Coronary artery (tissue), 2 donors: ENCODE data around the gene COPS9.

Source experiments
- DNase-seq: peaks from one replicate; pipeline ENCODE4 v3.0.0-alpha.2; 2017; ENCODE audit warnings: low spot score
- H3K27ac ChIP-seq, 2 donors: fragments of 200-600 bp; sonication (generic); one replicate each; pipeline ENCODE4 v1.5.1; 2016 to 2019
- H3K4me3 ChIP-seq: fragments of 200-600 bp; sonication (generic); 2 replicates; pipeline ENCODE4 v1.5.1; 2016; ENCODE audit warnings: mild to moderate bottlenecking, moderate library complexity
- TF ChIP-seq, protein P1 (sequence below): fragments of 200-600 bp; sonication (generic); IDR thresholded peaks from one replicate; pipeline ENCODE4 v1.5.1; 2019; ENCODE audit warnings: antibody characterized with exemption

The COPS9 gene

DNA sequence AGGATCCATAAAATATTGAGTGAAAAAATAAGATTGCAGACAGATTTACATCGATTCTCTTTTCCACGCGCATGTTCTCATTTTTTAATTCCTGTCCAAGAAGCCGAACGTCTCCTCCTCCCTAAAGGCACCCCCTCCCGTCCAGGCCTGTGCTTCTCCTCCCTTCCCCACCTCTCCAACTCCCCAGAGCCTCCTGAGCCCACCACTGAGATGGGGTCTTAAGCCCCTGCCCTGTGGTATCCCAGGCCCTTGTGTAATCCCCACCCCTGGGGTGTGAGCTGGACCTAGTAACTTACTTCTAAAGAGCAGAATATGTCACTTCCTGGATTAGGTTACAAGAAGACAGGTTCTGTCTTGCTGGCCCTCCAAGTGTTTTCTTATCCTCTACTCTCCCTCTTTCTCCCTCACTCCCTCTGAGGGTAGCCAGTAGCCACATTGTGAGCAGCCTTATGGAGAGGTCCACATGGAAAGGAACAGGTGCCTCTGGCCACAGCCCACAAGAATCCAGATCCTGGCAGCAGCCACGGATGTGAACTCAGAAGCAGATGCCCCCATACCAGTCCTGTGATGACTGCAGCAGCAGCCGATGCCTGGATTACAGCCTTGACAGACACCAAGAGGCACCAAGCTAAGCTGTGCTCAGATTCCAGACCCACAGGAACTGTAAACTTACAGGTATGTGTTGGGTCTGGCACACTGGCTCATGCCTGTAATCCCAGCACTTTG, 44.0 kb upstream of the COPS9 start:
- DNase-seq = no peak
- H3K27ac ChIP-seq = no peak overlapping the region
- no peak overlapping the region for H3K4me3 ChIP-seq
- TF ChIP-seq, protein P1, sequence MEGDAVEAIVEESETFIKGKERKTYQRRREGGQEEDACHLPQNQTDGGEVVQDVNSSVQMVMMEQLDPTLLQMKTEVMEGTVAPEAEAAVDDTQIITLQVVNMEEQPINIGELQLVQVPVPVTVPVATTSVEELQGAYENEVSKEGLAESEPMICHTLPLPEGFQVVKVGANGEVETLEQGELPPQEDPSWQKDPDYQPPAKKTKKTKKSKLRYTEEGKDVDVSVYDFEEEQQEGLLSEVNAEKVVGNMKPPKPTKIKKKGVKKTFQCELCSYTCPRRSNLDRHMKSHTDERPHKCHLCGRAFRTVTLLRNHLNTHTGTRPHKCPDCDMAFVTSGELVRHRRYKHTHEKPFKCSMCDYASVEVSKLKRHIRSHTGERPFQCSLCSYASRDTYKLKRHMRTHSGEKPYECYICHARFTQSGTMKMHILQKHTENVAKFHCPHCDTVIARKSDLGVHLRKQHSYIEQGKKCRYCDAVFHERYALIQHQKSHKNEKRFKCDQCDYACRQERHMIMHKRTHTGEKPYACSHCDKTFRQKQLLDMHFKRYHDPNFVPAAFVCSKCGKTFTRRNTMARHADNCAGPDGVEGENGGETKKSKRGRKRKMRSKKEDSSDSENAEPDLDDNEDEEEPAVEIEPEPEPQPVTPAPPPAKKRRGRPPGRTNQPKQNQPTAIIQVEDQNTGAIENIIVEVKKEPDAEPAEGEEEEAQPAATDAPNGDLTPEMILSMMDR = no peak

DNA sequence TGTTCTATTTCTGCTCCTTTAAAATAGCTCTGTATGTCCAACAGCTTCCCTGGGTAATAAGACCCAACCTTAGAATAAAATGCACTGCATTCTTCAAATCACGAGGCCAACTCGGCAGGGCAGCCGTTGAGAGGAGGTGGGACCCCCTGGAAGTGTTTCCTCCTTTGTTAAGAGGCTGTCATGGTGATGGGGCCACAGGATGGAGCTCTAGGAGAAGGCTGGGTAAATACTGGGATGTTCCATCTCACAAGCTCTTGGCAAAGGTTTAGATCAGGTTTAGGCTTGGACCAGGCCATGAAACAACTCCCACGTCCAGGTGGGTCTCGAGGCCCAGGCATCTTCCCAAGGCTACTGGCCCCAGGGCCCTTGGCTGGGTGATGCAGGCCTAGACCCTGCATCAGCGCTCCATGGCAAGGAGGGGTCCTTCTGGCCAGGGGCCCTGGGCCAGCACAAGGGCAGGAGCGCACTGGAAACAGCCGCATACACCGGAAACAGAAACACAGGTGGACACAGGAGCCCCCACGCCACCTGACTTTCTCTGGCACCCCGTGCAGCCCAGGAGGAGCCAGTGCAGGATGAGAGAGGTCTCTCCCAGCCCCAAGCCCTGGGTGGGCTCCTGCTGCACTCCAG, 43.2 kb upstream of the COPS9 start:
- Histone ChIP-seq H3K27ac (no peak overlapping the region), H3K4me3 (no peak overlapping the region)
- no peak for DNase-seq
- TF ChIP-seq, protein P1 = no peak

DNA sequence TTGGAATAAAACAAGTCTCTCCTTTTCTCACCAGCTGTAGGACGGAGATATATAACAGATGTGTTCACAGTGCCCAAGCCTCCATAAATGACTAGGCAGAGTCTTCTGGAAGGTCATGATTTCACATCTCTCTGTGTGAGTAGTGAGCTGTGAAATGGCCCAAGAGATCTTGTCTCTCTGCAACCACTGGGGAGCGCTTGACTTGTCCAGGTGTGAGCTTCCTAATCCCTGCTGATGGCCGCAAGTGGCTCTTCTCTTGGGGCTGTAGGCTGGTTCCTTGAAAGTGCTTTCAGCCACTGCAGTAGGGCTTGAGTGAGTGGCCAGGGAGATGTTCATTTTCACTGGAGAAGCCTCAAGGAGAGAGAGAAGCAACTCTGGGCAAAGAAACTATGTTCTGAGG, 42.5 kb upstream of the COPS9 start:
- no peak for DNase-seq
- TF ChIP-seq, protein P1 = no peak
- H3K4me3 ChIP-seq = no peak overlapping the region

DNA sequence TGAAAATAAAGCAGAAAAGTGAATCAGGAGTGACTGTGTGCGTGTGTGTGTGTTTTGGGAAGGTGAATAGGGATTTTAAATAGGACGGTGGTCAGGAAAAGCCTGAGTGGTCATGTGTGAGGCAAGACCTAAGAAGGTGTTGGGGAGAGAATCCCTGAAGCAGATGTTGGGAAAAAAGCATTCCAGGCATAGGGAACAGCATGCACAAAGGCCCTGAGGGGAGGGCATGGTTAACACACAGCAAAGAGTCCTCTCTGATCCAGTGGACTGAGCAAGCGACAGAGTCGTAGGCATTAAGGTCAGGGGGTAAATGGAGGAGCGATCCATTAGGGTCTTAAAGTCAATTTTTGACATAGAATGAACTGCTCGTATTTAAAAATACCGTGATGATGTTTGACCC, 38.4 kb upstream of the COPS9 start:
- H3K27ac ChIP-seq = no peak overlapping the region
- no peak for DNase-seq
- TF ChIP-seq, protein P1 = no peak
- H3K4me3 ChIP-seq = no peak overlapping the region

More for the DNA sequence above, 42.5 kb upstream of the COPS9 start:
- no peak overlapping the region for H3K27ac ChIP-seq

DNA sequence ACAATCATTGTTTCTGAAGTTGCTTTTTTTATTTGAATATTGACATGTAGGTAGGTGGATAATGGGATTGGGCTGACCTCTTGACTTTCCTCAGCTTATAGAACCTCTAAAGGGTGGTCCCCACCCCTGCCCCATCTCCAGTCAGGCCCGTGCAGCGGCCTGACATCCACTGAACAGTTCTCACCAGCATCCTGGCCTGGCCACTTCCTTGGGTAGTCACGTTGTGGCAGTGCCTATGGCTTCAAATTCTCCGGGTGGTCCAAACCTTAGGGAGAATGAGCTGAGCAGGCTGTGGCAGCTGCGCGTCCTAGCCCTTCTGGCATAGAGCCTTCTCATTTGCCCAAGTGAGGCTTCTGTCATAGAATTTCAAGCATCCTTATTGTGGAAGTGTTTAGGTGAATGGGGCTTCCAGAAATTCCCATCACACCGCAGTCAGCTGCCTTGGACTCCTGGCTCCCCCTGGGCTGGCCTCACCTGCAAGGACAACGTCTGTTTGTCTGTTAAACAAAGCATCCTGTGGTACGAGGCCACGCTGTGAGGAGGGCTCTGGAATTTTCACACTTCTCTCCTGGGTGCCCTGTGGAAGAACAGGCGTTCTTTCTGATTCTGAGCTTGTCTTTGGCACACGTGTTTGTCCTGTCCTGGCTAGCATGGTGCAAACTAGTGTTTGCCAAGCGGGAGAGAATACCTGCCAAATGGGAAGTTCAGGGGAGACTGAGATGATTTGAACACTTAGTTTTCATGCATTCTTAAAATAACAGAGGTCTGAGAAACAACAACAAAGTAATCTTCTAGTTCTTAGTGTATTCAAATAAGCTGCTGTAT, 36.2 kb upstream of the COPS9 start:
- no peak for DNase-seq
- H3K27ac ChIP-seq = no peak overlapping the region
- TF ChIP-seq, protein P1 = no peak
- no peak overlapping the region for H3K4me3 ChIP-seq

DNA sequence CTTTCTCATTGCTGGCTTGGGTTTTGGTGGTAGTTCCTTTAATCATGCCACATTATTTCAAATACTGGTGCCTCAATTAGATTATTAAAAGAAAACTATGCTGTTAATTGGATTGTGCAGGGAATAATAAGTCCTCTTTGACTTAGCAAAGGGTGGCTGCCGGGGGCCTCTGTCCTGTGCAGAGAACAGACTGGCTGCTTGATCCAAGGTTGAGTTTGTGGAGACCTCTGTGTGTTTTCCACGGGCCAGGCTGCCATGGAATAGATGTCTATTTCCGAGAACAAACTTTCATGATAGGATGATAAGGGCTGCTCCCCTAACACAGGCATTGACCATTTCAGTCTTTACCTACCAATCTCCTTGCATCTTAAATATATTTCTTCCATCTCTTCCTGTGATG, 34.8 kb upstream of the COPS9 start:
- TF ChIP-seq, protein P1 = no peak
- Histone ChIP-seq H3K27ac (no peak overlapping the region), H3K4me3 (no peak overlapping the region)
- no peak for DNase-seq
